HG03558 (cell line): ENCODE data around the gene MDC1.

Source experiments
- ATAC-seq: cut with Tn5 transposase; IDR thresholded peaks from one replicate; pipeline ENCODE4 v1.9.1; 2021; ENCODE audit warnings: moderate number of reproducible peaks; ENCODE audit not compliant: unreplicated experiment; ENCODE audit errors: extremely low read depth

The MDC1 gene

GRCh38 chr6:30748851-30749540 lies 31.9 kb upstream of the MDC1 start:
- no peak for ATAC-seq

- ATAC-seq = no peak
Measured at GRCh38 chr6:30747902-30748769, 31.1 kb upstream of the MDC1 start.

DNA sequence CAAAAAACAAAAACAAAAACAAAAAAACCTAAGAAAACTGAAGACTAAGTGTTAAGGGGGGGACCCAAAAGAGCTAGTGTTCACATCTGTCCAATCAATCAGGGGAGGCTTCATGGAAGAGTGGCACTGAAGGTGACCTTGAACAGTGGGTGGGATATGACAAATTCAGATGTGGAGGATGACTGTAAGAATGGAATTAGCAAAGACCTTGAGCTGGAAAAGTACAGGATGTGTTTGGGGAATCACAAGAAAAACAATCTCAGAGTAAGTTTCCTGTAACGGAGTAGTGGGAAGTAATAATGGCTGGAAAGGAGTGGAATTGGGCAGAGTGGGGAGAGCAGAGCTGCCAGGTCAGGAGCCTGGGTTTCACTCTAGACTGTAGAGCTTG lies 30.2 kb upstream of the MDC1 start:
- no peak for ATAC-seq

GRCh38 chr6:30744054-30744805 lies 27.1 kb upstream of the MDC1 start, which contains the start of gene IER3:
Gene IER3 (minus strand): TSS chr6:30744547. CDS start chr6:30744518, 29 bp downstream.
- no peak for ATAC-seq

DNA sequence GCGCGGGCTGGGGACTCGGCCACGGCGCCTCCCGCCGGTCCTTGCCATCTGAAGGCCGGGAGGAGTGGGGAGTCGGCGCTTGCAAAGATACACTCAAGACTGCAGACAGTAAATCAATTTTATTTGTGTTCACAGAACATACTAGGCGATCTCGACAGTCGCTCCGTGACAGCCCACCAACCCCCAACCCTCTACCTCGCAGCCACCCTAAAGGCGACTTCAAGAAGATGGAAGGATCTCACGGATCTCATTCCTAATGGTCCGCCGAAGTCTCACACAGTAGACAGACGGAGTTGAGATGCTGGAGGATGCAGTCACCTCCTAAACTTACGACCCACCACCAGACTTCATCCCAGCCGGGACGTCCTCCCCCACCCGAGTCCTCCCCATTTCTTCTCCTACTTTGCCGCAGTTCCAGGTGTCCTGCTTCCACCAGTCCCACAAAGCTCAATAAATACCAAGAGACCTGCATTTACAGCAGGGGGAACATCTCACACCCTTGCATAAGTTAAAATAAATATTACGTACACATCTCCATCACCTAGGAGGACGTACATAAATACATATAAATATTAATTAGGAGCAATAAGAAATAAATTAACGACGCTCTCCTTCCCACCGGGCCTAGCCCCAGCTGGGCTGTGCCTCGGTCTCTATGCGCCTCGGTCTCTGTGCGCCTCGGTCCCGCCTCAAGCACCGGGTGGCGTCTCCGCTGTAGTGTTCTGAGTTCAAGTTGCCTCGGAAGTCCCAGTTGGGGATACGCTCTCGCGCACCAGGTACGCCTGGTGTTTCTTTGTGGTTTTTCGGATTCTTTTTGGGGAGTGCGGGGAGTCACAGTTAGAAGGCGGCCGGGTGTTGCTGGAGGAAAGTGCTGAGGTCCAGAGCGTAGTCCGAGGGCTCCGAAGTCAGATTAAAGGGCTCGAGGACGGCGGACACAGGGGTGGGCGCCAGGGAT lies 26.3 kb upstream of the MDC1 start:
- no peak for ATAC-seq

DNA sequence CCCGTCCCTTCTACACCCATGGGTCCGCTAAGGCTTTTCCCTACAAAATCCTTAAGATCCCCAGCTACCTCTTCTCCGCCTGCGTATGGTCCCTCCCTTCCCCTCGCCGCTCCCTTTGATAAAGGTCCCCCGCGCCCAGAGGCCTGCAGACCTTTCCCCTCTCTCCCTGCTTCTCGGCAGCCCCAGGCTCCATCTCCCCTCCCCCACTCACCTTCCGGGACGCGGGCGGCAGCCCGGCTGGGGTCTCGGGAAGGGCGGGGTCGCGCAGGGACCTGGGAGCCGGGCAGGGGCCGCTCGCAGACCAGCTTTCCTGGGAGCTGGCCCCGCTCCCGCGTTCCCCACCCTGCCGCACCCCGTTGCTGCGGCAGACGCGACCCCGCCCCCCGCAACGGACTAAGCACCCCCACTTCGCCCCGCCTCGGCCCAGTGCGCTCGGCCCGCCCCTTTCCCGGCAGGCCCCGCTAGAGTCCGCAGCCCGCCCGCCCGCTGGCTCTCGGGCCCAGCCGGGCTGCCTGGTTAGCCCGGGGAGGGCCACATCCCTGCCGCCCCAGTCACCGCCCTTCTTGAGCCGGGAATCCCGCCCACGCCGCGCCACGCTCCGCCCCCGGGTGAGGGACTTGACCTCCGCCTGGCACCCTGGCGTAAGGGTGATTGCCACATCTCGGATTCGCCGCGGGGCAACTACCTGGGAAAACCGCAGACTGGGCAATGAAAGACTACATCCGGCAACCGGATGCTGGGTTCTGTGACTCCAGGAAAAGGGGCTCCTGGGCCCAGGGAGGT lies 25.4 kb upstream of the MDC1 start, which contains the start of gene FLOT1:
TSS of gene FLOT1 (minus strand) at position 372 of the 783 bp plus-strand sequence. CDS start 498 bp downstream, outside the sequence.
- no peak for ATAC-seq

- ATAC-seq = no peak
Measured at GRCh38 chr6:30741789-30742315, 24.8 kb upstream of the MDC1 start.

DNA sequence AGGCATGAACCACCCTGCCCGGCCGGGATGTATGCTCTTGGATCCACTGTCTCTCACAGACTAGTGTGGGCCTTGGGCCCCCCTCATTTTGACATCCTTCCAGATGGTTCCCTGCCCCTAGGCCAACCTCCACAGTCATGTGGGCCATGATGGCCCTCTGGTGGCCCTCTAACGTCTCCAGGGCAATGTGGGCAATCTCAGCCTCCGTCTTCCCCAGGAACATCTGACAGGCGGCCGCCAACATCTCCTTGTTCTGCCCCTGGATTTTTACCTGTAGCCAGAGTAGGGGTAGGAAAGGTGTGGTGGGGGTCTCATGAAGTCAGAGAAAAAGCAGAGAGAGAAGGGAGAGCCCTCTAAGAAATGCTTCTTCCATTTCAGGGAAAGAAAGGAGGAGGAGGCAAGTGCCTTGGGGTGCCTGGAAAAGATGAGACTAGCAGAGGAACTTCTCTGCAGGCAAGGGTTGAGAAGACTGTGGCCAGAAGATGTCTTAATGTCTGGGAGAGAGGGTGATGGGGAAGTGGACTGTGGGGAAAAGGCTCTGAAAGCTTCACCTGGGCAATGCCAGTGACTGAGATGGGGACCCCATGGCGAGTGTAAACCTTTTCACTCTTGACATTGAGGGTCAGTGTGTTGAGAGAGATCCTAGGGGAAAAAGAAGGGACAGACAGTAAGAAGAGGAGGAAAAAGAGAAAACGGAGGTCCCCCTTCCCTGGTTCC lies 24.1 kb upstream of the MDC1 start:
- ATAC-seq = no peak

- ATAC-seq = no peak
Measured at GRCh38 chr6:30740540-30740870, 23.4 kb upstream of the MDC1 start.

DNA sequence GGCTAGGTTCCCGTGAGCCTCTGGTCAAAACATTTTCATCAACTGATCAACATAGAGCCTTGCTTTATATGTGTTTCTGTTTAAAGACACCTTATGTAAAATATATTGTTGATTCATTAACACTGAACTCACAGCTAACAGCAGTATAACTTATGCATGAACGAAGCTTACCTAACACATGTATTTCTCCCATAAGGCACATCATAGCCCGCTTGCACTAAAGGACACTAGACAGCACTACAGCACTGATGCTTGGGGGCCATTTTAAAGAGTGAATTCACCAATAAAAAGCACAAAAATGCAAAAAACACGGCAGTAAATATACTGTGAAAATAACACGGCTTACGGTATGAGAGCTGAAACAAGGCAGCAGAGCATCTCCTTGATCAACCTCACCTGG lies 21.5 kb upstream of the MDC1 start:
- no peak for ATAC-seq

GRCh38 chr6:30735668-30736314 lies 18.7 kb upstream of the MDC1 start:
- ATAC-seq = no peak

GRCh38 chr6:30732237-30732943 lies 15.3 kb upstream of the MDC1 start:
- ATAC-seq = no peak

DNA sequence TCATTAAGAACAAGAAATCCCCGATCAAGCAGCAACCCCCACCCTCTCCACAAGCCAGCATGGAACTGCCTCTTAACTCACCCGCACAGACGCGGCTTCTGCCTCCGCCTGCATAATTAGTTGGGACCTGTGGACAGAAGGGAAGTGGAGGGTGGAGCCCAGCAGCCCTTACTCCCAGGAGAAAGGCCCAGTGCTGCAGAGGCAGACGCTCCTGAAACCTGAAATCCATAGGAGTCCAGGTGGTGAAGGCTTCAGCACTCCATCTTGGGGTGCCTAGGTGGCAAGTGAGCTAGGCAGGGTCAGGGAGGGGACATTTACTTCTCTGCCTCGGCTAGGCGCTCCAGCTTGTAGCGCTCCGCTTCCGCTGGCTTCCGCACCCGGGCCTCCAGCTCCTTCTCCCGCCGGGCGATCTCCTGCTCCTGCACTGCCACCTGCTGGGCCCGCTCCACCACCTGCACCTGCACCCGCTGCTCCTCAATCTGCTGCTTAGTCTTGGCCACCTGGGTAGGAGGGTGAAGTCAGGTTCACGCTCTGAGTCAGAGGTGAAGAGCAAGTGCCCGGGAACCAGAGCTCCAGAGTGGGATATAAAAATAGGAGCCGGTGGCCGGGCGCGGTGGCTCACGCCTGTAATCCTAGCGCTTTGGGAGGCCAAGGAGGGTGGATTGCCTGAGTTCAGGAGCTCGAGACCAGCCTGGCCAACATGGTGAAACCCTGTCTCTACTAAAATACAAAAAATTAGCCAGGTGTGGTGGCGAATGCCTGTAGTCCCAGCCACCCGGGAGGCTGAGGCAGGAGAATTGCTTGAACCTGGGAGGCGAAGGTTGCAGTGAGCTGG lies 13.7 kb upstream of the MDC1 start:
- no peak for ATAC-seq

DNA sequence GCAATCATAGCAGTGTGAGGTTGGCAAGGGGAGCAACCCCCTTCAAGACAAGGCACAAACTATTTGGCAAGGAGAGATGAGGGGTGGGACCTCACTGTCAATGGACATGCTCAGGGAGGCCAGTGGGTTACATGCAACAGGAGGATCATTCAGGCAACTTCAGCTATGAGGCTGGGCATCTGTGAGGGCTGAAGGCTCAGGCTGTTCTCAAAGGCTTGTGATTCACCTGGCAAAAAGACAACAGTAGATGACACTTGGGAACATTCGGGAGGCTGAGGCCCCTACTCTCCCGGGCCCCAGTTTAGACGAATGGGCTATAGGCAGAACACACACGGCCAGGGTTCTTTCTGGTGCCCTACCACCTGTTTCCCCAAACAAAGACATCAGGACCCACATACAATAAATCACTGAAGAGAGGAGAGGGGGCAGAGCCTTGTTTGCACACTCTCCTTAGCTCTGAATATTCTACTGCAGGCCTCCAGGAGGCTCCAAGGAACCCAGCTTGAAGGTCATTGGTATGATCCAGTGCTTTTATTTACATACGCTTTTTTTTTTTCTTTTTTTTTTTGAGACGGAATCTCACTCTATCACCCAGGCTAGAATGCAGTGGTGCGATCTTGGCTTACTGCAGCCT lies 11.0 kb upstream of the MDC1 start:
- ATAC-seq = no peak

DNA sequence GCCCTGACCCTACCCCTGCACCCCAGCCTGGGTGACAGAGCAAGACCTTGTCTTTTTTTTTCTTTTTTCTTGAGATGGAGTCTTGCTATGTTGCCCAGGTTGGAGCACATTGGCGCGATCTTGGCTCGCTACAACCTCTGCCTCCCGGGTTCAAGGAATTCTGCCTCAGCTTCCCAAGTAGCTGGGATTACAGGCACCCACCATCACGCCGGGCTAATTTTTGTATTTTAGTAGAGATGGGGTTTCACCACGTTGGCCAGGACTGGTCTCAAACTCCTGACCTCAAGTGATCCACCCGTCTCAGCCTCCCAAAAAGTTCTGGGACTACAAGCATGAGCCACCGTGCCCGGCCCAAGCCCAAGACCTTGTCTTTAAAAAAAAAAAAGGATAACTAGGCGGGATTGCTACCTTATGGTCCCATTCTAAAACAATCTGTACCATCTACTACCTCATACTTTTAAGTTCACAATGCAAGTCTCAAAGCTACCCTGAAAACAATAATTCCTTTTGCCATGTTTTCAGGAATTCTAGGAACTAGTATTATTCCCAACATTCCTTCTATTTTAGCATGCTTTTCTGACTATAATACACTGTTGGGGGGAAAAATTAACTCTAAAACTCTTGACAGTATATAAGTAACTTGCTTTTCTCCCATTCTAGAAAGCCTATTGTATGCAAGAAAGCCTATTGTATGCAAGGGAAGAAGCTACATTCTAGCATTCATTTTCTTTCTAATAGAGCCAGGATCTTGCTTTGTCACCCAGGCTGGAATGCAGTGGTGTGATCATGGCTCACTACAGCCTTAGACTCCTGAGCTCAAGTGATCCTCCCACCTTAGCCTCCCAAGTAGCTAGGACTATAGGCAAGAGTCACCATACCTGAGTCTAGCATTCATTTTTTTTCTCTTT lies 9.7 kb upstream of the MDC1 start:
- no peak for ATAC-seq
